A673 (cell line): ENCODE results near the gene LBR.

ENCODE experiments used
- EZH2 ChIP-seq: fragments of 200-600 bp; sonication (generic); IDR thresholded peaks from 2 replicates; pipeline ENCODE4 v1.6.1; 2017; ENCODE audit warnings: borderline replicate concordance, low read depth, mild to moderate bottlenecking, mixed read lengths, antibody characterized with exemption, low read length; ENCODE audit not compliant: poor library complexity, severe bottlenecking
- TF ChIP-seq, protein P1 (sequence below): fragments of 300-800, 200-600 bp; sonication (generic); conservative IDR thresholded peaks from 2 replicates; pipeline ENCODE4 v1.5.1; 2017; ENCODE audit warnings: low read depth, mild to moderate bottlenecking, antibody characterized with exemption, low read length, moderate library complexity, mixed read lengths

DNA sequence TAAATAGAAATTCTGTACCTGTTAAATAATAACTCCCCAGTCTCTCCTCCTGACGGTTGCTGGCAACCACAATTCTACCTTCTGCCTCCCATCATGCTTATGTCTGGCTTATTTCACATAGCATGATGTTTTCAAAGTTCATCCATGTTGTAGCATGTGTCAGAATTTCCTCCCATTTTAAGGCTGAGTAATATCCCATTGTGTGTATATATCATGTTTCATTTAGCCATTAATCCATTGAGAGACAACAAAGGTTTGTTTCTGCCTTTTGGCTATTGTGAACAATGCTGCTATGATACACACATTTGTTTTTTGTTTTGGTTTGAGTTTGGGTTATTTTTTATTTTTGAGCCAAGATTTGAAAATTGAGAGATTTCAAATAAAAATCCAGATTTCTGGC lies 72.0 kb downstream of the LBR start:
- TF ChIP-seq, protein P1, sequence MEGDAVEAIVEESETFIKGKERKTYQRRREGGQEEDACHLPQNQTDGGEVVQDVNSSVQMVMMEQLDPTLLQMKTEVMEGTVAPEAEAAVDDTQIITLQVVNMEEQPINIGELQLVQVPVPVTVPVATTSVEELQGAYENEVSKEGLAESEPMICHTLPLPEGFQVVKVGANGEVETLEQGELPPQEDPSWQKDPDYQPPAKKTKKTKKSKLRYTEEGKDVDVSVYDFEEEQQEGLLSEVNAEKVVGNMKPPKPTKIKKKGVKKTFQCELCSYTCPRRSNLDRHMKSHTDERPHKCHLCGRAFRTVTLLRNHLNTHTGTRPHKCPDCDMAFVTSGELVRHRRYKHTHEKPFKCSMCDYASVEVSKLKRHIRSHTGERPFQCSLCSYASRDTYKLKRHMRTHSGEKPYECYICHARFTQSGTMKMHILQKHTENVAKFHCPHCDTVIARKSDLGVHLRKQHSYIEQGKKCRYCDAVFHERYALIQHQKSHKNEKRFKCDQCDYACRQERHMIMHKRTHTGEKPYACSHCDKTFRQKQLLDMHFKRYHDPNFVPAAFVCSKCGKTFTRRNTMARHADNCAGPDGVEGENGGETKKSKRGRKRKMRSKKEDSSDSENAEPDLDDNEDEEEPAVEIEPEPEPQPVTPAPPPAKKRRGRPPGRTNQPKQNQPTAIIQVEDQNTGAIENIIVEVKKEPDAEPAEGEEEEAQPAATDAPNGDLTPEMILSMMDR, result no peak
- TF ChIP-seq EZH2, result no peak
